SK-MEL-5 (cell line): ENCODE results near the gene HNF4A. TPM values are rescaled to one million over a fixed set of nuclear protein-coding genes. Genes with fewer than 3 reads are reported as not detected.

Source experiments
- DNase-seq: peaks from one replicate; pipeline ENCODE4 v3.0.0-alpha.2; 2016; ENCODE audit warnings: low read depth, low spot score
- in situ Hi-C: cut with HindIII; loops from 2 replicates; pipeline ENCODE4 v1.10.0; 2016; ENCODE audit warnings: low sequenced_read_pairs, high pct_unique_total_duplicates, low pct_unique_long_range_greater_than_20kb
- total RNA-seq: library from RNA; depleted of rRNA; stranded (reverse); fragments of >200 nt; shearing (Covaris generic); gene quantifications from 2 replicates; pipeline ENCODE4 v1.2.3, GENCODE V29; 2014

The HNF4A gene
- total RNA-seq, 1 experiment from 2014 or later, result 0.05 TPM

GRCh38 chr20:44370639-44371218 is 15.2 kb downstream of the HNF4A start:
- in situ Hi-C loops, result no loop called here
- no peak for DNase-seq

- in situ Hi-C loops, result no loop called here
- DNase-seq, result no peak
Observed at GRCh38 chr20:44382641-44383040, 27.1 kb downstream of the HNF4A start.

DNA sequence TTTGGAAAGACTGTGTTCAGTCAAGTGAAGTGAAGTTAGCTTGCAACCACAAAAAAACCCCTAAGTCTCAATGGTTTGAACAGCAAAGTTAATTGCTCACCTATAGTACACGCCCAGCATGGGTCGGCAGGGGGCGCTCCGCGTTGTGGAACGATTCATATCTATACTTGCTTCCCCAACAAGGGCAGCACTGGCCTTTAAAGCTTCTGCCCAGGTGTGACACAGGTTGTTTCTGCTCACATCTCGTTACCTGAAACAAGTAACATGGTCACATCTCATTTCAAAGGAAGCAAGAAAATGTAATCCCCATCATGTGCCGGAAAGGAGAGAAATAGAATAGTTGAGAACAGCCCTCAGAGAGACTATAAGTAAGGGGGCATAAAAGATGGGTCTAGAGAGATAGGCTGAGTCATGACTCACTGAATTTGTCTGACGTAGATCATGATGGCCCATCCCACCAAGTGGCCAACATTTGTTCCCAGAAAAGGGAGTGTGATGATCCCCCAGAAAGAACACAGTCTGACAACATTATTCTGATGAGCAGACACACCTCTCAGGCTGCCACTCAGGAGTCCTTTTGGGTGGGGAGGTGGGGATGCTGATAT is 29.0 kb downstream of the HNF4A start:
- DNase-seq, result peak; percentile 82
- in situ Hi-C loops, result no loop called here

DNA sequence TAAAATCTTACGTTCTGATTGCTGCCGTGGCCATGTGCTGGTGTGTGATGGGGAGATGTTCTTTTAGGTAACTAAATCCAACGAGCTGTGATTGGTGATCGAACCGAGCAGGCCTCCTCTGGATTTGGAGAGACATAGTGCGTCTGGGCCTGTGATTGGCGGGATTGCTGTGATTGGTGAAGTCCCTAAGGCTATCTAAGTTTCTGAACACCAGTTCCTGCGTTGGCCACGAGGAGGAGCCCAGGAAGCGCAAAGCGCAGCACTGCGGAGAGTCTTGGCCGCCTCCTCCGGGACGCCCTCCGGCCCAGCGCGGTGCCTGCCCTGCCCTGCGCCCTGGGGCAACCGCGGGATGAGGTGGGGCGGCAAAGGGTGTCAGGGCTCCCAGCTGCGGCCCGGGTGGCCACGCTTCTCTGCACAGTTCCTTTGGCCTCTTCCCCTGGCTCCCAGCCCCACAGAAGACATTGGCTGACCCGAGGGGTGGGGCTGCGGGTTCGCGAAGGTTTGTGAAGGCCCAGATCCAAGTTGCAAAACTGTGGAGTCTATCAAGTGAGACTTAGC is 33.0 kb downstream of the HNF4A start:
- DNase-seq, result peak; percentile 94
- in situ Hi-C loops, result no loop called here

GRCh38 chr20:44389871-44390270 is 34.4 kb downstream of the HNF4A start:
- no peak for DNase-seq
- in situ Hi-C loops, result loop anchor here (10.0 kb wide), 1 partner anchor 75 kb away; no protein-coding TSS in a partner anchor

GRCh38 chr20:44390280-44390679 is 34.8 kb downstream of the HNF4A start:
- DNase-seq, result no peak
- in situ Hi-C loops, result loop anchor here (10.0 kb wide), 1 partner anchor 75 kb away; no protein-coding TSS in a partner anchor

DNA sequence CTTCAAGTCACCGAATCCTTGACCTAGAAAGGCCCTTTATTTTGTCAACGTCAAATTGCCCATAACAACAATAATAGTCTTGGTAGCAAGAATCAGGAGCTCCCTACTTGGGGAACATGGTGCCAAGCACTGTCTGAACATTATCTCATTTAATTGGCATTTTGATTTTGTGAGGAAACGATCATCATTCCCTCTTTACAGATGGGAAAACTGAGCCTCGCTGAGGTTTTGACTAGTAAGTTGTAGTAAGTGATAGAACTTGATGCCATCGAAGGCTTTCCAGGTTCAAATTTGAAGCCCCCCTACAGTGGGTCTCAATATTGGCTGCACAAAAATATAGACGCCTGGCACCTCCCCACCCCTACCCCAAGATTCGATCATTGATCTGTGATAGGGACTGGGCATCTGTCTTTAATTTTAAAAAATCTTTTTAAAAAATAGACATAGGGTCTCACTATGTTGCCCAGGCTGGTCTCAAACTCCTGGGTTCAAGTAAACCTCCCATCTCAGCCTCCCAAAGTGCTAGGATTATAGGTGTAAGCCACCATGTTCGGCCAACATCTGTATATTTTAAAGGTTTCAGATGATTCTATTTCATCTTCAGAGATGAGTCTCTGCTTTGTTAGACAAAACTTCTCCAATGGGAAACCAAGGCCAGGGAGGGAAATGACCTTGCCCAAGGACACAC is 36.7 kb downstream of the HNF4A start:
- DNase-seq, result no peak
- in situ Hi-C loops, result loop anchor here (10.0 kb wide), 1 partner anchor 73 kb away; no protein-coding TSS in a partner anchor

- no peak for DNase-seq
- in situ Hi-C loops, result loop anchor here (10.0 kb wide), 1 partner anchor 72 kb away; no protein-coding TSS in a partner anchor
Observed at GRCh38 chr20:44392776-44393607, 37.5 kb downstream of the HNF4A start.

DNA sequence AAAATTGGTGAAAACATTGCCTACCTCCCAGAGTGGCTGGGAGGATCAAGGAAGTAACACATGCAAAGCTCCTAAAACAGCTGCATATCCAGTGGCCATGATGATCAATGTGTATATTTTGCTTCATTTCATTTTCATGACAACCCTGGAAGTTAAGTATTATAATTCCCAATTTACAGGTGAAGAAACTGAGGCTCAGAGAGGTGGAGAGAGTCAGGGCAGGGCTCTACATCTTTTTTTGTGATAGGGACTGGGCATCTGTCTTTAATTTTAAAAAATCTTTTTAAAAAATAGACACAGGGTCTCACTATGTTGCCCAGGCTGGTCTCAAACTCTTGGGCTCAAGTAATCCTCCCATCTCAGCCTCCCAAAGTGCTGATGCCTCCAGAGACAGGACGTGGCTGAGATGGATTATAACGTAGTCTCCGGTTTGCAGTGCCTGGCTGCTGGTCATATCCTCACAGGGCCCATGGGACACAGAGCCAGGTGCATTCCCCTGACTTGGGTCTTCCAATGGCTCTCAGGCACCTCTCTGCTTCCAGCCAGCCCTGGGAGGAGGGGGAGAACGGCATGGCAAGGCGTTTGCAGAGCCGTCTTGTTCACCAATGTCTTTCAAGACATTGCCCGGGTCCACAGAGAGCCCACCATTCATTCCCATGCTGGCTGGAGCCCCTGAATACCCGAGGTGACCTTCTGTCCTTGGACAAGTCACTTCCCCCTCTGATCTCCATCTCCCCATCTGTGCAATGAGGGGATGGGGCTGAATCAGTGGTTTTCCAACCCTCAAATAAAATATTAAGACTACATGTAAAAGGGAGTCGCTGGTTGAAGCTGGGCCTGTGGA is 38.3 kb downstream of the HNF4A start:
- no peak for DNase-seq

GRCh38 chr20:44394452-44394701 is 38.9 kb downstream of the HNF4A start:
- DNase-seq, result no peak
- in situ Hi-C loops, result loop anchor here (10.0 kb wide), 1 partner anchor 70 kb away; no protein-coding TSS in a partner anchor

More for the DNA sequence above, 38.3 kb downstream of the HNF4A start:
- in situ Hi-C loops, result loop anchor here (10.0 kb wide), 1 partner anchor 71 kb away; no protein-coding TSS in a partner anchor

- in situ Hi-C loops, result loop anchor here (10.0 kb wide), 1 partner anchor 70 kb away; no protein-coding TSS in a partner anchor
- no peak for DNase-seq
Observed at GRCh38 chr20:44394702-44395460, 39.4 kb downstream of the HNF4A start.

GRCh38 chr20:44395461-44396340 is 40.2 kb downstream of the HNF4A start:
- no peak for DNase-seq
- in situ Hi-C loops, result loop anchor here (10.0 kb wide), 1 partner anchor 69 kb away; no protein-coding TSS in a partner anchor

DNA sequence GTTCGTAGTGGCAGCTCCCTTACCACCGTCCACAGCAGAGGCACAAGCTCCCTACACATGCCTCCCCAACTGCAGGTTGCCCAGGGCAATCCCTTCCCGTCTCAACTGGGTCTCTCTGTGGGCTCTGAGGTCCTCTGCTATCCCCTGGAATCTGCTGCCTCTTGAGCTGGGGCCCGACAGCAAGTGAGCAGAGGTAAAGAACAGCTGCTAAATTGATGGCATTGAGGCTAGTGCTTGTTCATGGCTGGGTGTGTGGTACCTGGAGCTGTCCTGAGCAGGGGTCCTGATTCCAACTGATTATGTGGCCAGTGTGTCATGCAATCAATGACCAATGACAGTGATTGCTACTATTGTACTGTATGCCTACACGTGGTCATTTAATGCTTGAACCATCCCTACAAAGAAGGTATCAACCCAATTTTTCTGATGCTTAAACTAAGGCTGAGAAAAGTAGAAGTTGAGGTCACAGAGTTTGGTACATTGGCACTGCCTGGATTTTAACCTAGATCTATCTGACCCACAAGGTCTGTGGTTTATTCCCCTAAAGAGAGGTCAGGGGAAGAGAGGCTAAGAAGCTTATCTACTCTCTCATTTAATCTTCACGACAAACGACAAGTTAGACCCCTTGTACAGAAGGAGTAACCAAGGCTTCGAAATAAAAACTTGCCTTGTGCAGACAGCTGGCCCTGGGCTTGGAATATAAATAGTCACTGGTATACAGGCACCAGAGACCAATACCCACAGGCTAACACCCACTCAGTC is 41.1 kb downstream of the HNF4A start:
- in situ Hi-C loops, result loop anchor here (10.0 kb wide), 1 partner anchor 68 kb away; no protein-coding TSS in a partner anchor
- DNase-seq, result no peak

GRCh38 chr20:44398335-44398734 is 42.8 kb downstream of the HNF4A start:
- no peak for DNase-seq
- in situ Hi-C loops, result loop anchor here (10.0 kb wide), 1 partner anchor 66 kb away; no protein-coding TSS in a partner anchor
